Measurements from ENCODE around the gene SLC51A.
A peak's percentile ranks its signal among the peaks of the same experiment; 100 is the strongest.
"Not testable (repeated sequence)": the region's sequence is repeated elsewhere in the genome, so short reads cannot be mapped to it uniquely, and the experiment has no call there.

The SLC51A gene

DNA sequence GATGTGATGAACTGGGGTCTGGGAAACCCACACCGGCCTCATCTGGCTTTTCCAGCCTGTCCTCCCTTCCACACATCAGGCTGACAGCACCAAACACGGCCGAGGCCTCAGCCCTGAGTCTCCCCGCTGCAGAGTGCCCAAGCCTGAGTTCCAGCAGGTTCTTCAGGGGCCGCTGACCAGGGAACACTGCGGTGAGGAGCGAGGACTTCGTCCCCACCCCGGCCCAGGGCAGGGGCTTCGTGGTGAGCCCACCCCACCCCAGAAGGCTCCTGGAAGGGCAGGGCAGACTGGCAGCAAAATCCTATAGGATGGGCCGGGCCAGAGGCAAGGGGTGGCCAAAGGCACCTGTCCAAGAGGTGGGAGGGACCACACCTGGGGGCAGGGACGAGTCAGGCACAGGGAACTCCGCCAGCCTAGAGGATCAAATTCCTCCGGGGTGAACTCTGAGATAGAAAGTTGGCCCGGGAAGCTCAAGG lies at the start of gene SLC51A:
SLC51A (plus strand) TSS at position 446 of the 476 bp plus-strand sequence. CDS start 179 bp downstream, outside the sequence.
- no peak for DNase-seq (ENCODE audit: low read depth in 3 of 3)

- DNase-seq (ENCODE audit: low read depth in 3 of 3) = no peak
These were observed 49.6 kb upstream of the SLC51A start for GRCh38 chr3:196166741-196167140.

DNA sequence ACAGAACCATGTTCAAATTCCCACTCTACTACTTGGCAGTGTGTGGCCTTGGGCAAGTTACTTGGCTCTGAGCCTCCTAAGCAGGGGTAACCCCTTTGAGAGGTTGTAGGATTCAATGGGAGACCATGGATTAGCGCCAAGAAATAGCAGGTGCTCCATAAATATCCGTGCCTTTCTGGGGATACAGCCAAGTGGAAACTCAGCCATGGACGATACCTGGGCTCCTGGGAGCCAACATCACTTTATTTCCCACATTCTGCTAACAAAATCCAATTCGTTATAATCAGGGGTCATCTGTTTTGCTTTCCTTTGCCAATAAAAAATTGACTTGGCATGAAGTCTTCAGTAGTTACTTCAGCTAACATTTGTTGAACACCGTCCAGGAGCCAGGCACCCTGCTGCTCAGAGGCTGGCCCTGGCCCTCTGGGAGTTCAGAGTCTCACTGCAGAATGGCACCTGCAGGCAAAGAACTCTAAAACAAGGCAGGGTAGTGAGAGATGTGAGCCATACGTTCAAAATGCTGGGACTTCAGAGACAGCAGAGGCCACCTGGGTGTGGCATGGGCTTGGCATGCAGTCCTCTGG lies 47.4 kb upstream of the SLC51A start:
- DNase-seq (ENCODE audit: low read depth in 3 of 3) = no peak

- no peak for DNase-seq (ENCODE audit: low read depth in 3 of 3)
These were observed 46.5 kb upstream of the SLC51A start for GRCh38 chr3:196169836-196170240.

- not testable (repeated sequence) for DNase-seq (ENCODE audit: low read depth in 3 of 3)
These were observed 46.0 kb upstream of the SLC51A start for GRCh38 chr3:196170296-196170695.

GRCh38 chr3:196174652-196175051 lies 41.7 kb upstream of the SLC51A start:
- DNase-seq (ENCODE audit: low read depth in 3 of 3) = no peak

- no peak for DNase-seq (ENCODE audit: low read depth in 3 of 3)
These were observed 41.2 kb upstream of the SLC51A start for GRCh38 chr3:196175116-196175625.

DNA sequence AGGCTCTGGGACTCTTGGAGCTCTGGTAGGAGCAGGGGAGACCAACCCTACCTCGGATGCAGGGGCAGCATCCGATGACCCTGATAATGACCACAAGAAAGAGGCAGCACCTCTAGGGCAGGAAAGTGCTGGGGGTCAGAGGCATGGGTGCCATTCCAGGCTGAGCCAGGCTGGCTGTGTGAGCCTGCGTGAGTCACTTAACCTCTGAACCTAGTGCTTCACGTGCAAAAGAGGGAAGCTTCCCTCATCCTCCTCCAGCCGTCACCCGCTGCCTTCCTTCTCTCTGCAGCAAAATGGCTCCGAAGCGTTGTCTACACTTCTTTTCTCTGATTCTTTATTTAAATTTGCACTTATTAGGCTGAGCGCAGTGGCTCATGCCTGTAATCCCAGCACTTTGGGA lies 40.6 kb upstream of the SLC51A start:
- DNase-seq (ENCODE audit: low read depth in 3 of 3) = no peak

- DNase-seq (ENCODE audit: low read depth in 3 of 3) = no peak
These were observed 38.8 kb upstream of the SLC51A start for GRCh38 chr3:196177567-196177966.

- no peak for DNase-seq (ENCODE audit: low read depth in 3 of 3)
These were observed 38.4 kb upstream of the SLC51A start for GRCh38 chr3:196177967-196178366.

DNA sequence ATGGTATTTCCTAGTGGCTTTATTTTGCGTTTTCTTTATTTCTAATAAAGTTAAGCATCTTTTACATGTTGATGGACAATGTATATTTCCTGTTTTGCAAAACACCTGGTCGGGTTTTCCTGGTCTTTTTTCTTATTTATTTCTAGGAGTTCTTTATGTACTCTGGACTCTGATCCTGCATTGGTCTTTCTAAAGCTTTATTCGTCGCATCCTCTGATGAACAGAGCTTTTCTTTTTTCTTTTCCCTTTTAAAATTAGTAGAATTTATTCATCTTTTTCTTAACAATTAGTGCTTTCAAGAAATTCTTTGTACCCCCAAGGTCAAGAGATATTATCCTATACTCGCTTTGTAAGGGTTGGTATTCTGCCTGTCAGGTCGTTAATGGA lies 37.3 kb upstream of the SLC51A start:
- DNase-seq (ENCODE audit: low read depth in 3 of 3) = no peak

GRCh38 chr3:196179380-196180308 lies 36.7 kb upstream of the SLC51A start:
- DNase-seq (ENCODE audit: low read depth in 3 of 3) = peak; percentile 65 to 77 (median 73)

DNA sequence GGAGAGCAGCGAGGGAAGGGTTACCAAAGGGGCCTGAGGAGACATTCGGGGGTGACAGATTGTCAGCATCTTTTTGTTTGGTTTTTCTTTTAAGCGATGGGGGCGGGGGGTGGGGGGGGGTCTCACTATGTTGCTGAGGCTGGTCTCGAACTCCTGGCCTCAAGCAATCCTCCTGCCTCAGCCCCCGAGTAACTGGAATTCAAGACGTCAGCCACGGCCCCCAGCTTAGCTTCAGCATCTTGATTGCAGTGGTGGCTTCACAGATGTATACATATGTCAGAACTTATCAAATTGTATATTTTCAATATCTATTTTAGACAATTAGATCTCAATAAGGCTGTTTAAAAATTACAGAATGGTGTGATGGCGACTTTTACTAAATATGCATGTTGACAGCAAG lies 36.0 kb upstream of the SLC51A start:
- DNase-seq (ENCODE audit: low read depth in 3 of 3) = no peak

DNA sequence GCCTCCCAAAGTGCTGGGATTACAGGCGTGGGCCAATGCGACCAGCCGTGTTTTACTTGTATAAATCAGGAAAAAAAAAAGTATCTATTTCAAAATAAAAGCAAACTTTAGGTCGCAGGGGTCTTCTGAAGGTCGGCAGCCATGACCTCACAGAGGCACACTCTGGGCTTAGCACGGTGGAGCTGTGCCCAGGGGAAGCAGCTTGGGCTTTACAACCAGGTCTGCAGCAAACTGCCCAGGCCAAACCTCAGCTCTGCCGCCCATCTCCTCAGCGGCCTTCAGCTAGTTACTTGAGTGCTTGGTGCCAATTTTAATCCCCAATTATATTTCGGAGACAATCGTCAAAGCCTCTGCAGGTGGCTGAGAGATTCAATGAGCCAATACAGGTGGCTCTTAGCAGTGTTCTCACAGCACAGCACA lies 35.2 kb upstream of the SLC51A start:
- DNase-seq (ENCODE audit: low read depth in 3 of 3) = no peak

DNA sequence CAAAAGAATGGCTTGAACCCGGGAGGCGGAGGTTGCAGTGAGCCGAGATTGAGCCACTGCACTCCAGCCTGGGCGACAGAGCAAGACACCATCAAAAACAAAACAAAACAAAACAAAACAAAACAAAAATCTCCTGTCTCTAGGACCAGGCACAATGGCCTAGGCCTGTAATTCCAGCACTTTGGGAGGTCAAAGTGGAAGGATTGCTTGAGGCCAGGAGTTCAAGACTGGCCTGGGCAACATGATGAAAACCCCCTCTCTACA lies 32.2 kb upstream of the SLC51A start:
- not testable (repeated sequence) for DNase-seq (ENCODE audit: low read depth in 3 of 3)

GRCh38 chr3:196184881-196185280 lies 31.5 kb upstream of the SLC51A start:
- no peak for DNase-seq (ENCODE audit: low read depth in 3 of 3)

- DNase-seq (ENCODE audit: low read depth in 3 of 3) = no peak
These were observed 29.4 kb upstream of the SLC51A start for GRCh38 chr3:196186651-196187573.

GRCh38 chr3:196189566-196190347 lies 26.6 kb upstream of the SLC51A start:
- no peak for DNase-seq (ENCODE audit: low read depth in 3 of 3)

DNA sequence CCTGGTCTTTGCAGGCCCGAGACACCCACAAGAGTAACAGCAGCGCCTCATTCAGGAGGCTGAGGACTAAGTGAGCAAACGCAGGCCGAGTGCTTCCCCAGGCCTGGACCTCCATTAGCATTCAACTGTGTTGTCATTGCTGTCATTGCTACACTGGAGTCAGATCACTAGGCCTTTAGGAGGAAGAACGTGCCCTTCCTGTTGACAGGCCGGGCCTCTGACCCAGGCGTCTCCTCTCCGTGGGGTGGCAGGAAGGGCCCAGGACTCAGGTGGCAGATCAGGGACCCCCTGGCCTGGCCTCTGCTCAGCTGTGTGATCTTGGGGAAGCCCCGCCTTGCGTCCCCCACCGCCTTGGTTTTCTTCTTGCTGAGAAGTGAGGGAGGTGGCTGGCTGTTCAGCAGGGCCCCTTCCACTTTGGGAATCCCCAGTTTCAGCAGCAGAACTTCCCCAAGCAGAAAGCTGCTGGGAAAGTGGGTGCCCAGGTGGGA lies 24.3 kb upstream of the SLC51A start:
- DNase-seq (ENCODE audit: low read depth in 3 of 3) = peak in 1 of 3 experiments; percentile 28

DNA sequence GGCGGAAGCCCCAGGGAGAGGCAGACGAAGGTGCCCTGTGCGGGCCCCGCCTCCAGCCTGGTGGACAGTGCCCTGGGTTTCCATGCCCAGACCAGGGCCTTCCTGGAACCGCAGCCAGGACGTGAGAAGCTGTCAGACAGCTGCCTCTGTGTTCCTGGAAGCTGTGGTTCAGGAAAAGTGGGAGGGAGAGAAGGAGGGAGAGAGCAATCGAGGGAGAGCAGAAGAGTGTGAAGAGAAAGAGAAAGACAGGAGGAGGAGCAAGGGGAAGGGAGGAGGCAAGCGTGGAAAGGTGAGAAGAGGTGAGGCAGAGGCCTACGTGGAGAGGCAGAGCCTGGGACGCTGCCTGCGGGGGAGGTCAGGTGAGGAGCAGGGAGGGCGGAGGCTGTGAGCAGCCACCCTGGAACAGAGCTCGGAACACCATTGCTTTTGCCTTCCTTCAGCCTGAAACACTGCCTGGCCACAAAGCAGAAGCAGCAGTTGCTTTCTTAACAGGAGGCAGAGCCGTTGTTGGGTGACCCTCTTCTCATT lies 23.7 kb upstream of the SLC51A start:
- no peak for DNase-seq (ENCODE audit: low read depth in 3 of 3)
